K562 (cell line): Measurements from ENCODE around the gene DDHD1.

ENCODE experiments used
- BHLHE40 ChIP-seq: IDR thresholded peaks from 2 replicates; pipeline ENCODE4 v1.6.1; 2011; ENCODE audit warnings: low read length, improper control_type of control experiment
- CTCF ChIP-seq, 3 experiments: IDR thresholded peaks in 2 of 3; conservative IDR thresholded peaks in 1 of 3; 2 replicates each; pipeline ENCODE4 v1.5.1; 2011 to 2012; ENCODE audit warnings: low read length in 3 of 3, mild to moderate bottlenecking in 3 of 3, control low read depth in 2 of 3, improper control_type of control experiment in 1 of 3, inconsistent platforms in 1 of 3, low read depth in 1 of 3, mixed read lengths in 1 of 3, moderate library complexity in 1 of 3; ENCODE audit not compliant: insufficient read depth in 2 of 3
- ELK1 ChIP-seq: sonication (generic); formaldehyde crosslinking; IDR thresholded peaks from 2 replicates; pipeline ENCODE4 v1.8.1; 2022; ENCODE audit warnings: missing genetic modification reagents
- MAFK ChIP-seq: IDR thresholded peaks from 2 replicates; pipeline ENCODE4 v1.6.1; 2011; ENCODE audit warnings: low read length, improper control_type of control experiment
- POLR2A ChIP-seq: fragments of 450-650 bp; conservative IDR thresholded peaks from 2 replicates; pipeline ENCODE4 v1.6.1; 2016
- TBP ChIP-seq: optimal IDR thresholded peaks from 2 replicates; pipeline ENCODE3; 2011; ENCODE audit warnings: low read depth, low read length, improper control_type of control experiment
- TF ChIP-seq, protein P1 (sequence below): fragments of 250-450 bp; sonication (Bioruptor Pico); IDR thresholded peaks from 2 replicates; pipeline ENCODE4 v1.8.0; 2021; ENCODE audit warnings: moderate library complexity, mild to moderate bottlenecking, inconsistent platforms

DNA sequence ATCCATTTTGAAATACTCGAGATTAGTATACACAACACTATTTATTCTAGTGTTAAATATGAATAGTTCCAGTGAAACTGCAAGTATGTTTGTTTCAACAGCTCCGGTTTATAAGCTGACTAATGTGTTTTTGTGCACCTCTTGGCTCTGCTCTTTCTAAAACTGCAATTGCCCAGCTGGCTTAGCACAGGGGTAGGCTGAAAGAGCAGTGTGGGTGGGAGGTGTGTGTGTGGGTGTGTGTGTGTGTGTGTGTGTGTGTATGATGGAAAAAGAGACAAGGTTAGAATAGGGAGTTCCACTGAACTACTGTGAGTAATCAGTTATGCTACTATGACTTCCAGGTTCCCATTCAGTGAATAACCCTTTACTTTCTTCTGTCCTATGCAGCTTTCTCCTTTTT is 37.8 kb upstream of the DDHD1 start:
- no peak for TF ChIP-seq ELK1
- TF ChIP-seq BHLHE40 = no peak
- TF ChIP-seq, protein P1, sequence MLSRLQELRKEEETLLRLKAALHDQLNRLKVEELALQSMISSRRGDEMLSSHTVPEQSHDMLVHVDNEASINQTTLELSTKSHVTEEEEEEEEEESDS (CRISPR knock-in tag) = no peak
- no peak for TF ChIP-seq TBP
- TF ChIP-seq POLR2A = no peak
- TF ChIP-seq MAFK = no peak
- no peak for TF ChIP-seq CTCF (IDR thresholded peaks at IDR 0.05 in 2 of 3, conservative IDR thresholded peaks at IDR 0.05 in 1 of 3; ENCODE audit: insufficient read depth in 2 of 3, low read depth in 1 of 3, low read length in 3 of 3)
